Fibroblast of the aortic adventitia (primary cell): ENCODE data around the gene GBGT1. TPM values are rescaled to one million over a fixed set of nuclear protein-coding genes. Genes with fewer than 3 reads are reported as not detected.
"Not testable (repeated sequence)": the region's sequence is repeated elsewhere in the genome, so short reads cannot be mapped to it uniquely, and the experiment has no call there.

Experiments used
- DNase-seq: peaks from one replicate; pipeline ENCODE4 v3.0.0-alpha.2; 2010; ENCODE audit warnings: low read depth
- H3K4me3 ChIP-seq: 2 replicates; pipeline ENCODE4 v1.5.1; 2011; ENCODE audit warnings: low read depth, mild to moderate bottlenecking, control low read depth, low read length, moderate library complexity
- total RNA-seq: library from RNA; depleted of rRNA; stranded (reverse); fragments of >200 nt; gene quantifications from 2 replicates; pipeline ENCODE4 v1.2.3, GENCODE V29; 2012; ENCODE audit warnings: low replicate concordance
- TF ChIP-seq, protein P1 (sequence below): IDR thresholded peaks from 2 replicates; pipeline ENCODE4 v1.5.1; 2011; ENCODE audit warnings: mild to moderate bottlenecking, low read length, control low read depth, inconsistent platforms; ENCODE audit not compliant: insufficient read depth

Gene GBGT1
- total RNA-seq, 1 donor: 1.6 TPM

DNA sequence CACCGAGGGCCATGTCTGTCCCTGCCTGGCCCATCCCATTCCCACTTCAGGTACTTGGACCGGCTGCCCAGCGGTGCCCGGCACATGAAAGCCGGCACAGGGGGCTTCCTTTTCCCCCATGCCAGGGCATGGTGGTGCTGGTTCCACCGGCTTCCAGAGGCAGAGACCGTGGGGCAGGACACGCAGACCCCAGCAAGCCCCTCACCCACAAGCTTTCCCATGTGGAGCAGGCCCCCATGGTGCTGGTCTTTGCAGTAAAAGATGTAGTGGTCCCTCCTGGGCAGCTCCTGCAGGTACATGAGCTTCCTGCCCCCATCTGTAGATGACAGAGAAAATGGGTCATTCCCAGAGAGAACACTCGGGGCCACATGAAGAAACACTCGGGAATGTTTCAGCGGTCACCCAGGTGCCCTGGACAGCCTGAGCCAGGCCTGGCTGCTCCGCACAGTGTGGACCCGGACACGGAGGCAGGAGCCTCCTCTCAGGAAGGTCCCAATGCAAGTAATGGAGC lies 43.4 kb upstream of the GBGT1 start:
- H3K4me3 ChIP-seq: no peak overlapping the region
- TF ChIP-seq, protein P1, sequence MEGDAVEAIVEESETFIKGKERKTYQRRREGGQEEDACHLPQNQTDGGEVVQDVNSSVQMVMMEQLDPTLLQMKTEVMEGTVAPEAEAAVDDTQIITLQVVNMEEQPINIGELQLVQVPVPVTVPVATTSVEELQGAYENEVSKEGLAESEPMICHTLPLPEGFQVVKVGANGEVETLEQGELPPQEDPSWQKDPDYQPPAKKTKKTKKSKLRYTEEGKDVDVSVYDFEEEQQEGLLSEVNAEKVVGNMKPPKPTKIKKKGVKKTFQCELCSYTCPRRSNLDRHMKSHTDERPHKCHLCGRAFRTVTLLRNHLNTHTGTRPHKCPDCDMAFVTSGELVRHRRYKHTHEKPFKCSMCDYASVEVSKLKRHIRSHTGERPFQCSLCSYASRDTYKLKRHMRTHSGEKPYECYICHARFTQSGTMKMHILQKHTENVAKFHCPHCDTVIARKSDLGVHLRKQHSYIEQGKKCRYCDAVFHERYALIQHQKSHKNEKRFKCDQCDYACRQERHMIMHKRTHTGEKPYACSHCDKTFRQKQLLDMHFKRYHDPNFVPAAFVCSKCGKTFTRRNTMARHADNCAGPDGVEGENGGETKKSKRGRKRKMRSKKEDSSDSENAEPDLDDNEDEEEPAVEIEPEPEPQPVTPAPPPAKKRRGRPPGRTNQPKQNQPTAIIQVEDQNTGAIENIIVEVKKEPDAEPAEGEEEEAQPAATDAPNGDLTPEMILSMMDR: no peak
- no peak for DNase-seq

DNA sequence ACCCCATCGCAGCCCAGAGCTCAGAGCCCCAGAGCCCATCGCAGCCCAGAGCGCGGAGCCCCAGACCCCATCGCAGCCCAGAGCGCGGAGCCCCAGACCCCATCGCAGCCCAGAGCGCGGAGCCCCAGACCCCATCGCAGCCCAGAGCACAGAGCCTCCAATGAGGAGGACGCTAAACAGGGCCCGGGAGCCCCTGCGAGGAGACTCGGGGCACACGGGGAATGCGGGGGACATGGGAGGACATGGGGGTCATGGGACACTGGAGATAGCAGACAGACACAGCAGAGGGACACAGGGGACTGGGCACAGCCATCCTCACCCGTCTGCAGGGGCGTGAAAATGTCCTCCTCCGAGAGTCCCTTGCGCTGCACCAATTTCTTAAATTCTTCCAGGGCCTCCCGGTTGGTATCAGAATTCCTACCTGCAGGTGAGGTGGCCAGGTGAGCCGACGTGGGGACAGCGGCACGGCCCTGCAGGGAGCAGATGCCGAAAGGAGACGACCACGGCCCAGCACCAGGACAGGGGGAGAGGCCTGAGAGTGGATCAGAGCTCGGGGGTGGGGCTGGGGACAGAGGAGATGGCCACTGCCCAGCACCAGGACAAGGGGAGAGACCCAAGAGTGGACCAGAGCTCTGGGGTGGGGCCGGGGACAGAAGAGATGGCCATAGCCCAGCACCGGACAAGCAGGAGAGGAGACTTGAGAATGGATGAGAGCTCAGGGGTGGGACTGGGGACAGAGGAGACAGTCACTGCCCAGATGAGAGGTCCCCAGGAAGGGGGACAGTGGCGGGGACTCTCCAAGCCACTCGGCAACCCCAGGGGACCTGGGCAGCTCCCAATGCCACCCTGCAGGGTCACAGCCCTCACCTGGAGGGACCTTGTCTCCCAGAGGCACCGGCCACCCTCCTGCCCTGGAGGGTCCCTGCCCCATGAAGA lies 42.5 kb upstream of the GBGT1 start:
- TF ChIP-seq, protein P1: no peak
- H3K4me3 ChIP-seq: no peak overlapping the region
- no peak for DNase-seq

DNA sequence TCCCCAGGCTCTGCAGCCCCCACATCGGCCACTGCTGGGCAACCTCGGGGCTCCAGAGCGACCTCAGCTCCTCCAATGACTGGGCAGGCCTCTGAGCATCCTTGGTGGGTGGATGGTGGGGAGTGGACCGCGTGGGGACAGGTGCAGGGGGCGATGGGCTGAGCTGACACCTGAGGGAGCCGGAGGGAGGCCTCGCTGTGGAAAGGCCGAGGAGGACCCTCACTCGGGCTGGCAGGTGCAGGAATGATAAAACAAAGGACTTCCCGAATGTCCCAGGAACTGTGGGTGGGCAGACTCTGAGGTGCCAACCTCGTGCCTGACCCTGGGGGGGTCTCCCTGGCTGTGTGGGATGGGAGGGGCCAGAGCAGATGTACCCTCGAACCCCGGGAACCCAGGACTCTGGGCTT lies 41.8 kb upstream of the GBGT1 start:
- DNase-seq, H3K4me3 ChIP-seq: not testable (repeated sequence)

DNA sequence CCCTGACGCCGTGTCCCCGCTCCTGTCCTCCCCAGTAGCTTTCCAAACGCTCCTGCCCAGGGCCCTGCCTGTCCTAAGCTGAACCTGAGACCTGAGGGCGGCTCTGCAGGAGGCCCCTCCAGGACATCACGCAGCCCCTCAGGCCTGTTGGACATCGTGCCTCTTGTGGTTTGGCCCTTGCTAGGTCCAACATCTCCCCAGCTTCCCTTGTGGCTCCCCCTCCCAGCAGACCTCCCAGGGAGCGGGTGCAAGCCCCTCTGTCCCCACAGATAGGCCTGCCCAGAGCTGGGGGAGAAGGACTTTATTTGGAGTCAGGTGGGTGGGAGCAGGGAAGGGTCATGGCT lies 41.3 kb upstream of the GBGT1 start:
- TF ChIP-seq, protein P1: no peak
- no peak overlapping the region for H3K4me3 ChIP-seq
- no peak for DNase-seq

DNA sequence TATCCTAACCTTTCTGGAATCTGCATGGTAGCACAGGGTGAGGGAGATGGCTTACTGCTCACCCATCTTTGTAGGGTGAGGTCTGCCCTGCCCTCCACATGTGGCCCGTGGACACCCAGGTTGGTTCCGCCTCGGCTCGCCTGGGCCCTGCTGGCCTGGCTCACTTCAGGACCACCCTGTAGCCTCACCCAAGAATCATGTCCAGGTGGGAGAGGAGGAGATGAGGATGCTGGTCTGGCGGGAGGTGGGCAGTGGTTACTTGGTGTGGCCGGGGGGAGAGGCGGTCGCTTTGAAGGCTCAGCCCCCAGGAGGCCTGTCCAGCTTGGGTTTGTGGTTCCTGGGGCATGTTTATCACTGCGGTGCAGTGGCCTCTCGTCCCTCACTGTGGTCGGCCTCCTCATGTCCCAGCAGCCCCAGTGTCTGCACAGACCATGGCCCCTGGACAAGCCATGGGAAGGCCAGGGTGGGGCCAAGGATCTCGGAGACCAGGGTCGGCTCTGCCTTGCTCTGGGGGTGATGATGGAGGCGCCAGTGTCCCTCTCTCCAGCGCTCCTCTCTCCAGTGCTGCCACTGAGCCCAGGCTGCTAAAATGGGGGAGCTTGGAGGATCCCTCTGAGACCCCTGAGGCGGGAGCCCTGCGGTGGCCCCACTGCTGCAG lies 40.8 kb upstream of the GBGT1 start:
- H3K4me3 ChIP-seq: no peak overlapping the region
- TF ChIP-seq, protein P1: no peak
- DNase-seq: no peak

DNA sequence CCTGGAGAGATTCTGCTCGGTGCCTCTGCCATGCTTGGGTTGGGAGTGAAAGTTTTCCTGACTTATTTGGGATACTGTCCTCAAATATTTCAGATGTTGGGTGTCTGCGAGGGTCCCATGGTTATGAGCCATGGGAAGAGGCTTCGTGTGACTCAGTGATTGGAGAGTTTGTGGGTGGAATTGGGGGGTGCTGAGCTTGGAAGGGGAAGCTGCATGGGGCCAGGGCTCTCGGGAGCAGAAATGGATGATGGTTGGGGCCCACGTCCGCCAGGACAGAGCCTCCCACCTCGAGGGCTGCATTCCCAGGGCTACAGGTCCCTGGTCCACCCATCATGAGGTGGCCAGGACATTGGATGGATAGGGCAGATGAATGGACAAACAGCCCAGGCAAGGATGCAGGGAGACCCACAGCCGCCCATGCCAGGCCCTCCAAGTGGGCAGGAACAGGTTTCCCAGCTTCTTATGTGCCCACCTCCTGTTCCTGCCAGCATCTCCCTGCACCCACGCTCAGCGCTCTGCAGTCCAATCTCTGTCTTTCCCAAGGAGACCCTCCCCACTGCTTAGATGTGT lies 39.9 kb upstream of the GBGT1 start:
- no peak for DNase-seq
- H3K4me3 ChIP-seq: no peak overlapping the region
- TF ChIP-seq, protein P1: no peak
